Astrocyte (in vitro differentiated cells and primary cell): ENCODE data around the gene SIRPB1.

ENCODE experiments used
- EZH2 ChIP-seq: IDR thresholded peaks from 2 replicates; pipeline ENCODE4 v1.6.1; 2012; ENCODE audit warnings: mild to moderate bottlenecking, low read length, inconsistent platforms; ENCODE audit not compliant: insufficient read depth
- TF ChIP-seq, protein P1 (sequence below): IDR thresholded peaks from 2 replicates; pipeline ENCODE4 v1.5.1; 2011; ENCODE audit warnings: low read depth, mild to moderate bottlenecking, inconsistent platforms, low read length, moderate library complexity; ENCODE audit not compliant: insufficient read depth

DNA sequence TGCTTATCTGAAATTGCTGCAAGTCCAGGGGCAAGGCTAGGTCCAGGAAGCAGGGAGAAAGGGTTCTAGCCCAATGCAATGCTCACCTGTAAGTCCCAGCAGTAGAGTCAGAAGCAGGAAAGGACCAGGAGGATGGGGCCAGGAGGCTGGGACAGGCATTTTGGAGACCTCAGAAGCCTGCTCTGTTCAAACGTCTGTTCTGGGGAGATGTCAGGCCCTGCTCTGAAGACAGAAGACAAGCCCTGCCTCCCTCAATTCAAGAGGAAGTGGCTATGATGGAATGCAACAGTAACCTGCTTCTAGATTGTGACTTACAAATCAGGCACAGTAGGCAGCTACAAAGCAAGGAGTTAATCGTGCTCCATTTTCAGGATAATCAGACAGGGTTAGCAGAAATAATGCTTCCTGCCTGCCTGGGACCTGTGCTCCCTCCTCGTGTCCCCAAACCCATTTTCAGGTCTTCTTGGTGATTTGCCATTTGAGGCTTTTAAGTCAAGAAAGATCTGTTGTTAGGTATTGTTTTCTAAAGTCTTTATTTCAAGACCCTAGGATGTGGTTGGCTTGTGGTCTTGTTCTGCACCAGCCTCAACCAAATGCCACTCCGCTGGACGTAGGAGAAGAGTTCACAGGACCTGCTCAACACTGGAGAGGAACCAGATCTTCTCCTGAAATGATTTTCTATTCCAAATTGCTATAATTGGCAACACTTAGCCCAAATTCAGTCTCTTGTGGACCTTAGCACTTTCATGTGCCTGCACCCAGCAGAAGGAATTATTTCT is 37.9 kb upstream of the SIRPB1 start, which contains the start of gene SIRPG:
- TF ChIP-seq, protein P1, sequence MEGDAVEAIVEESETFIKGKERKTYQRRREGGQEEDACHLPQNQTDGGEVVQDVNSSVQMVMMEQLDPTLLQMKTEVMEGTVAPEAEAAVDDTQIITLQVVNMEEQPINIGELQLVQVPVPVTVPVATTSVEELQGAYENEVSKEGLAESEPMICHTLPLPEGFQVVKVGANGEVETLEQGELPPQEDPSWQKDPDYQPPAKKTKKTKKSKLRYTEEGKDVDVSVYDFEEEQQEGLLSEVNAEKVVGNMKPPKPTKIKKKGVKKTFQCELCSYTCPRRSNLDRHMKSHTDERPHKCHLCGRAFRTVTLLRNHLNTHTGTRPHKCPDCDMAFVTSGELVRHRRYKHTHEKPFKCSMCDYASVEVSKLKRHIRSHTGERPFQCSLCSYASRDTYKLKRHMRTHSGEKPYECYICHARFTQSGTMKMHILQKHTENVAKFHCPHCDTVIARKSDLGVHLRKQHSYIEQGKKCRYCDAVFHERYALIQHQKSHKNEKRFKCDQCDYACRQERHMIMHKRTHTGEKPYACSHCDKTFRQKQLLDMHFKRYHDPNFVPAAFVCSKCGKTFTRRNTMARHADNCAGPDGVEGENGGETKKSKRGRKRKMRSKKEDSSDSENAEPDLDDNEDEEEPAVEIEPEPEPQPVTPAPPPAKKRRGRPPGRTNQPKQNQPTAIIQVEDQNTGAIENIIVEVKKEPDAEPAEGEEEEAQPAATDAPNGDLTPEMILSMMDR = no peak
- TF ChIP-seq EZH2 = no peak
